ENCODE data around the gene NTF3. TPM values are rescaled to one million over a fixed set of nuclear protein-coding genes. Genes with fewer than 3 reads are reported as not detected.

NTF3 gene
- total RNA-seq, 2 experiments from 2014 or later: not detected

DNA sequence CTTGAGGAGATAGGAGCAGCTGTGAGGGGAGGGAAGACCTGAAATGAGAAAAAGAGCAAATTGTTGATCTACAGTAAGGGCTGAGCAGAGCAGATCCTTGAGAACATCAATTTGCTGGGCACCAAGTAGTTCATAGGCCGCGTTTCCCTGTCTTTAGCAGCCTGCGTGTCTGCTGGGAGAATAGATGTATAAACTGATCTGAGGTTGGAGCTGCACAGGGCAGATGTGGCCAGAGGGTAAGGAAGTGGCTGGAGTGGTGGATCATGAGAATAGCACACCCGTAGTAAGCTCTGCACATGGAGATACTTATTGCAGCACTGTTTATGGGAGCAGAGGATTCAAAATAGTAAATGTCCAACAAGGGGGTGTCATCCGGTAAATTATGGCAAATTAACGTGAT lies 44.4 kb downstream of the NTF3 start:
- no peak for DNase-seq
- no peaks in the 10 kb centered on the region for H3K4me1 Mint-ChIP-seq
- no peaks in the 10 kb centered on the region for H3K9me3 Mint-ChIP-seq
- CTCF ChIA-PET: interaction anchor here (1.2 kb wide), 1 partner anchor 12 kb away, joined by 3 read pairs; no protein-coding TSS in a partner anchor
- no peak overlapping the region for H3K27ac Mint-ChIP-seq
- H3K27me3 Mint-ChIP-seq: peaks cover 2% of the 10 kb centered on the region
- no peaks in the 10 kb centered on the region for H3K36me3 Mint-ChIP-seq (ENCODE audit: low read depth)
- POLR2A ChIA-PET: no interaction called here
- no peak overlapping the region for H3K4me3 Mint-ChIP-seq

DNA sequence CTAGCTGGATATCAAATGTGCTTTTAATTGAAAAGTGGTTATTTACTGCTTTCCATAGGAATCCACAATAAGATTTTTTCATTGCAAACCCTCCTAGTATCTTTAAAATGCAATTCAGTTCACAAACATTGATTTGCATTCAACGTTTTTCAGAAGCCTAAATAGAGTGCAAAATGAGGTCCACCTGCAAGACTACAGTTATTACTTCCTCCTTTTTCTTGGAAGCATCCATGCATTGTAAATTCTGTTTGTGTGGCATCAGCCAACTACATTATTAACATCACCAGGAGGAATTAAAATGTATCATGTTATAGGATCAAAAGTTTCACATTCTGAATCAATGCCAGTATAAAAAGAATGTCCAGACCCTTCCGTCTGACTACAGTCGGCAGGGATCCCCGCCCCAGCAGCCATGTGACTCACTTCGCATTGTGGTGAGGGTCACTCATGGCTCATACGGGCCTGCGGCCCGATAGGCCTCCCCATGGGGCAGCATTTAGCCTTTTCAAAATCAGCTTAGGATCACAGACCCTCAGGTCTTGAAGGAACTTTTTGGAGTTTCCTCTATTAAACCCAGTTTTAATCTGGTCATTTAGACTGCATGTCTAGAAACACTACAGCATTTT lies 46.3 kb downstream of the NTF3 start:
- no peak overlapping the region for H3K4me3 Mint-ChIP-seq
- H3K4me1 Mint-ChIP-seq: no peaks in the 10 kb centered on the region

DNA sequence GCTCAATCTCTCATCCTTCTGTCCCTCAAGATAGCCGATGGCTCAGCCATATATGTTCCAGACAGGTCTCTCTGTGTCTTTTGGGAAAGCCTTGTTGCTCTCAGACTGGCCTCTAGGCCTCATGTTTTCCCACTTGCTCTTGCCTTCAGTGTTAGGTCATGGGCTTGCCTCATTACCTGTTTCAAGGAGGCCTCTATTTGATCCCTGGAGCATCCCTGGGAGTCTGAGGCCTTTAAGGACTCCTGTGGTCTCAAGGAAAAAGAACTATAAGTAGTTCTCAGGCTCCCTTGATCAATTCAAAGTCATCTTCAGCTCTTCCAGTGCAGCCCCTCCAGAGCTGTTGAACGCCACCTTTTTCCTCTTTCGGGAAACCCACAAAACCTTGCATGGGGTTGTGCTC lies 47.9 kb downstream of the NTF3 start:
- H3K27ac Mint-ChIP-seq: no peak overlapping the region
- ChIA-PET POLR2A (no interaction called here), CTCF (no interaction called here)
- no peak overlapping the region for H3K4me3 Mint-ChIP-seq
- no peak for DNase-seq
- H3K36me3 Mint-ChIP-seq (ENCODE audit: low read depth): no peaks in the 10 kb centered on the region
- no peaks in the 10 kb centered on the region for H3K4me1 Mint-ChIP-seq
- no peaks in the 10 kb centered on the region for H3K27me3 Mint-ChIP-seq
- H3K9me3 Mint-ChIP-seq: no peaks in the 10 kb centered on the region

More for the DNA sequence above, 46.3 kb downstream of the NTF3 start:
- Mint-ChIP-seq H3K27me3 (no peaks in the 10 kb centered on the region), H3K9me3 (no peaks in the 10 kb centered on the region), H3K36me3 (ENCODE audit: low read depth) (no peaks in the 10 kb centered on the region), H3K27ac (no peak overlapping the region)
- CTCF ChIA-PET: interaction anchor here (0.9 kb wide), 1 partner anchor 20 kb away, joined by 3 read pairs; no protein-coding TSS in a partner anchor
- DNase-seq: no peak
- POLR2A ChIA-PET: no interaction called here

GRCh38 chr12:5480218-5480937 lies 48.5 kb downstream of the NTF3 start:
- no peaks in the 10 kb centered on the region for H3K4me1 Mint-ChIP-seq
- no peaks in the 10 kb centered on the region for H3K9me3 Mint-ChIP-seq
- CTCF ChIA-PET: no interaction called here
- no peak overlapping the region for H3K27ac Mint-ChIP-seq
- no peak overlapping the region for H3K4me3 Mint-ChIP-seq
- no peak for DNase-seq
- H3K36me3 Mint-ChIP-seq (ENCODE audit: low read depth): no peaks in the 10 kb centered on the region
- POLR2A ChIA-PET: no interaction called here
- H3K27me3 Mint-ChIP-seq: no peaks in the 10 kb centered on the region

DNA sequence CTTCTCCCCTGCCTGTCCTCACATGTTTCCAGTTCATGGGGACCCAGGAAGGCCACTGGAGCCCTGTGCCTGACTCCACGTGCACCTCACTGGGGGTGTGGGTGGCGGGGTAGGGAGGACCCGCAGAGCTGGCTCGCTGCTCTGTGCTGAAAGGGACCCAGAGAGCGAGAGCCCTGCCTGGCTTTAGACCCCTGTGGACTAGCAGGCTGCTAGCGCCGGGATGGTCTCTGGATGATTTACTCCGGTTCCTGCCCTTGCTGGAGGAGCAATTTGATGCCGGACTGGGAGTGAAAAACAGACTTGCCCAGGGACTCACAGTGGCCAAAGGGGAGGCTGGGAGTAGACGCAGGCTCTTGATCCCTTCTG lies 49.0 kb downstream of the NTF3 start:
- DNase-seq: no peak
- ChIA-PET POLR2A (no interaction called here), CTCF (no interaction called here)
- Mint-ChIP-seq H3K27ac (no peak overlapping the region), H3K36me3 (ENCODE audit: low read depth) (no peaks in the 10 kb centered on the region), H3K4me3 (no peak overlapping the region), H3K9me3 (no peaks in the 10 kb centered on the region), H3K27me3 (no peaks in the 10 kb centered on the region), H3K4me1 (no peaks in the 10 kb centered on the region)

DNA sequence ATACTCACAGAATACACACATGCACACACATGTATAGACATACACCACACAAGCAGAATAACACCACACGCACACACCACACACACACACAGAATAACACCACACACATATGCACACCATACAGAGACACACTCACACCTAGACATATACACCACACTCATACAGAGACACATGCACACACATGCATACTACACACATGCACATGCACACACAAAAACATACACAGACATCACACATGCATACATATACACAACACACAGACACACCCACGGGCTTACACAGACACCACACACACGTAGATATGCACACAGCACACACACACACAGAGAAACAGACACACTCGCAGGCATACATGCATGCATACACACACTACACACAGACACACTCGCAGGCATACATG lies 49.7 kb downstream of the NTF3 start:
- no peak overlapping the region for H3K4me3 Mint-ChIP-seq
- no peaks in the 10 kb centered on the region for H3K36me3 Mint-ChIP-seq (ENCODE audit: low read depth)
- CTCF ChIA-PET: no interaction called here
- no peaks in the 10 kb centered on the region for H3K9me3 Mint-ChIP-seq
- H3K4me1 Mint-ChIP-seq: no peaks in the 10 kb centered on the region
- no peak for DNase-seq
- H3K27ac Mint-ChIP-seq: no peak overlapping the region
- POLR2A ChIA-PET: no interaction called here
- no peaks in the 10 kb centered on the region for H3K27me3 Mint-ChIP-seq

GRCh38 chr12:5484426-5484825 lies 52.5 kb downstream of the NTF3 start:
- Mint-ChIP-seq H3K36me3 (ENCODE audit: low read depth) (no peaks in the 10 kb centered on the region), H3K4me3 (no peak overlapping the region), H3K9me3 (no peaks in the 10 kb centered on the region), H3K4me1 (no peaks in the 10 kb centered on the region), H3K27ac (no peak overlapping the region), H3K27me3 (no peaks in the 10 kb centered on the region)
- ChIA-PET POLR2A (no interaction called here), CTCF (no interaction called here)
- no peak for DNase-seq

GRCh38 chr12:5485454-5485853 lies 53.5 kb downstream of the NTF3 start:
- H3K4me1 Mint-ChIP-seq: no peaks in the 10 kb centered on the region
- CTCF ChIA-PET: no interaction called here

GRCh38 chr12:5487076-5487475 lies 55.2 kb downstream of the NTF3 start:
- no peak for DNase-seq
- ChIA-PET CTCF (no interaction called here), POLR2A (no interaction called here)
- Mint-ChIP-seq H3K9me3 (no peaks in the 10 kb centered on the region), H3K4me1 (no peaks in the 10 kb centered on the region), H3K4me3 (no peak overlapping the region), H3K27ac (no peak overlapping the region), H3K27me3 (no peaks in the 10 kb centered on the region), H3K36me3 (ENCODE audit: low read depth) (no peaks in the 10 kb centered on the region)

More at GRCh38 chr12:5485454-5485853, 53.5 kb downstream of the NTF3 start:
- Mint-ChIP-seq H3K27ac (no peak overlapping the region), H3K36me3 (ENCODE audit: low read depth) (no peaks in the 10 kb centered on the region), H3K9me3 (no peaks in the 10 kb centered on the region), H3K27me3 (no peaks in the 10 kb centered on the region), H3K4me3 (no peak overlapping the region)
- no peak for DNase-seq
- POLR2A ChIA-PET: no interaction called here

GRCh38 chr12:5487948-5488625 lies 56.2 kb downstream of the NTF3 start:
- Mint-ChIP-seq H3K27me3 (no peaks in the 10 kb centered on the region), H3K9me3 (no peaks in the 10 kb centered on the region), H3K4me3 (no peak overlapping the region), H3K4me1 (no peaks in the 10 kb centered on the region), H3K27ac (no peak overlapping the region), H3K36me3 (ENCODE audit: low read depth) (no peaks in the 10 kb centered on the region)
- DNase-seq: no peak
- CTCF ChIA-PET: no interaction called here
- POLR2A ChIA-PET: no interaction called here

DNA sequence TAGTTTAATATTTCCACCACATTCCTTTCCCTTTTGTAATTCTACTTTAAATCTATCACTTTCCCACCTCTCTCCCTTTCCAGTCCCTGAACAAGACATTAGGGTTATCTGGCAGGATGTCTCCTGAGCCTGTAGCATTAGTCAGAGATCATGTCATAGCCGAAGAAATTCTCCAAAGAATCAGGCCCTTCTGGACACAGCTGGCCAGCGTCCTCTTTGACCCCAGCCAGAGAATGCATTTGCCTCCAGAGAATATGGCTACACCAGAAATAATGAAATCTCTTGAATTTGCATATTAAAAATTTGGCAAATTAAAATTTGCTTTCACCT lies 56.7 kb downstream of the NTF3 start:
- CTCF ChIA-PET: no interaction called here
- no peak for DNase-seq
- POLR2A ChIA-PET: no interaction called here
- no peaks in the 10 kb centered on the region for H3K27me3 Mint-ChIP-seq
- no peaks in the 10 kb centered on the region for H3K4me1 Mint-ChIP-seq
- no peak overlapping the region for H3K27ac Mint-ChIP-seq
- no peaks in the 10 kb centered on the region for H3K9me3 Mint-ChIP-seq
- no peaks in the 10 kb centered on the region for H3K36me3 Mint-ChIP-seq (ENCODE audit: low read depth)
- H3K4me3 Mint-ChIP-seq: no peak overlapping the region

DNA sequence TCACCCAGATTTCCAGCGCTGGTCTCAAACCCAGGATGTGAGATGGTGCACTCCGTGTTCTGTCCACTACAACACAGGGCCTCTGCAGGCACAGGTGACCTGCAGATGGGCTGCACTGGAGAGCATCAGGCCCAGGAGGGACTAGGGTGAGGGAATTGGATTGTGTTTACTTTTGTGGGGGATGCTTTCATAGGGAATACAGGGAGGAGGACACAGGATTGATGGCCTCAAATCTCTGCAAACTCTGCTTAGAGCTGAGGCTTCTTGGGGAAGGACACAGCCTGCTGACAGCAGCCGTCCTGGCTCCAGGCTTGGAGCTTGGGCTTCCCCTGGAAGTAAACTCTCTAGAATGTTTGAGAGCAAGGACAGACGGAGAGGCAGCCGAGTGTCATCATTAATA lies 57.1 kb downstream of the NTF3 start:
- ChIA-PET POLR2A (no interaction called here), CTCF (no interaction called here)
- Mint-ChIP-seq H3K27ac (no peak overlapping the region), H3K4me3 (no peak overlapping the region), H3K36me3 (ENCODE audit: low read depth) (no peaks in the 10 kb centered on the region), H3K9me3 (no peaks in the 10 kb centered on the region), H3K27me3 (no peaks in the 10 kb centered on the region), H3K4me1 (no peaks in the 10 kb centered on the region)
- no peak for DNase-seq

GRCh38 chr12:5489760-5490406 lies 58.0 kb downstream of the NTF3 start:
- ChIA-PET POLR2A (no interaction called here), CTCF (no interaction called here)
- Mint-ChIP-seq H3K4me3 (no peak overlapping the region), H3K36me3 (ENCODE audit: low read depth) (no peaks in the 10 kb centered on the region), H3K9me3 (no peaks in the 10 kb centered on the region), H3K27me3 (no peaks in the 10 kb centered on the region), H3K27ac (no peak overlapping the region), H3K4me1 (no peaks in the 10 kb centered on the region)
- no peak for DNase-seq

All from activated CD4-positive, alpha-beta T cell treated with anti-CD3 and anti-CD28 coated beads, Interleukin-2, amount 10 ng/mL, durations not matched to agents 7 days and 5 days (primary cell).